ENCODE measurements around the gene LMBRD1.
"Not testable (repeated sequence)": the region's sequence is repeated elsewhere in the genome, so short reads cannot be mapped to it uniquely, and the experiment has no call there.

The LMBRD1 gene

GRCh38 chr6:69798796-69799195 lies 2.0 kb upstream of the LMBRD1 start:
- not testable (repeated sequence) for DNase-seq (ENCODE audit: low read depth in 3 of 3, low spot score in 1 of 3)

- DNase-seq (ENCODE audit: low read depth in 3 of 3, low spot score in 1 of 3) = peak in 1 of 3 donors; percentile 9
Measured at GRCh38 chr6:69796073-69796641, 653 bp downstream of the LMBRD1 start.

- no peak for DNase-seq (ENCODE audit: low read depth in 3 of 3, low spot score in 1 of 3)
Measured at GRCh38 chr6:69795469-69796072, 1.2 kb downstream of the LMBRD1 start.

GRCh38 chr6:69792292-69792691 lies 4.5 kb downstream of the LMBRD1 start:
- no peak for DNase-seq (ENCODE audit: low read depth in 3 of 3, low spot score in 1 of 3)

- no peak for DNase-seq (ENCODE audit: low read depth in 3 of 3, low spot score in 1 of 3)
Measured at GRCh38 chr6:69791065-69791471, 5.7 kb downstream of the LMBRD1 start.

GRCh38 chr6:69790629-69791028 lies 6.2 kb downstream of the LMBRD1 start:
- no peak for DNase-seq (ENCODE audit: low read depth in 3 of 3, low spot score in 1 of 3)

GRCh38 chr6:69789578-69789977 lies 7.2 kb downstream of the LMBRD1 start:
- no peak for DNase-seq (ENCODE audit: low read depth in 3 of 3, low spot score in 1 of 3)

GRCh38 chr6:69787436-69787835 lies 9.4 kb downstream of the LMBRD1 start:
- not testable (repeated sequence) for DNase-seq (ENCODE audit: low read depth in 3 of 3, low spot score in 1 of 3)

GRCh38 chr6:69785697-69786096 lies 11.1 kb downstream of the LMBRD1 start:
- DNase-seq (ENCODE audit: low read depth in 3 of 3, low spot score in 1 of 3) = no peak

- no peak for DNase-seq (ENCODE audit: low read depth in 3 of 3, low spot score in 1 of 3)
Measured at GRCh38 chr6:69784595-69785377, 12.0 kb downstream of the LMBRD1 start.

GRCh38 chr6:69783108-69783507 lies 13.7 kb downstream of the LMBRD1 start:
- no peak for DNase-seq (ENCODE audit: low read depth in 3 of 3, low spot score in 1 of 3)

GRCh38 chr6:69780585-69781178 lies 16.1 kb downstream of the LMBRD1 start:
- no peak for DNase-seq (ENCODE audit: low read depth in 3 of 3, low spot score in 1 of 3)

- no peak for DNase-seq (ENCODE audit: low read depth in 3 of 3, low spot score in 1 of 3)
Measured at GRCh38 chr6:69775941-69776340, 20.9 kb downstream of the LMBRD1 start.

GRCh38 chr6:69775585-69775849 lies 21.3 kb downstream of the LMBRD1 start:
- DNase-seq (ENCODE audit: low read depth in 3 of 3, low spot score in 1 of 3) = no peak

GRCh38 chr6:69774740-69775584 lies 21.8 kb downstream of the LMBRD1 start:
- no peak for DNase-seq (ENCODE audit: low read depth in 3 of 3, low spot score in 1 of 3)

GRCh38 chr6:69771158-69771906 lies 25.5 kb downstream of the LMBRD1 start:
- DNase-seq (ENCODE audit: low read depth in 3 of 3, low spot score in 1 of 3) = no peak

- DNase-seq (ENCODE audit: low read depth in 3 of 3, low spot score in 1 of 3) = no peak
Measured at GRCh38 chr6:69768664-69769063, 28.1 kb downstream of the LMBRD1 start.

- no peak for DNase-seq (ENCODE audit: low read depth in 3 of 3, low spot score in 1 of 3)
Measured at GRCh38 chr6:69763763-69764162, 33.0 kb downstream of the LMBRD1 start.

- no peak for DNase-seq (ENCODE audit: low read depth in 3 of 3, low spot score in 1 of 3)
Measured at GRCh38 chr6:69761853-69762252, 35.0 kb downstream of the LMBRD1 start.

GRCh38 chr6:69758214-69758613 lies 38.6 kb downstream of the LMBRD1 start:
- no peak for DNase-seq (ENCODE audit: low read depth in 3 of 3, low spot score in 1 of 3)

- DNase-seq (ENCODE audit: low read depth in 3 of 3, low spot score in 1 of 3) = no peak
Measured at GRCh38 chr6:69756907-69757306, 39.9 kb downstream of the LMBRD1 start.

Measured in stimulated activated CD4-positive, alpha-beta T cell treated with anti-CD3 and anti-CD28 coated beads, TNF-alpha, amount 100 ng/mL, for 1 hour (primary cell).